H9 (cell line): ENCODE measurements around the gene WDFY3. TPM values are rescaled to one million over a fixed set of nuclear protein-coding genes. Genes with fewer than 3 reads are reported as not detected.

Source experiments
- DNase-seq: peaks from one replicate; pipeline ENCODE4 v3.0.0-alpha.2; 2017
- H2AFZ ChIP-seq: one replicate; pipeline ENCODE4 v1.6.1; 2013; ENCODE audit warnings: mild to moderate bottlenecking, low read length, control low read depth, moderate library complexity
- H2AK5ac ChIP-seq: 2 replicates; pipeline ENCODE4 v1.6.1; 2013; ENCODE audit warnings: low read length, control low read depth, mixed read lengths; ENCODE audit not compliant: insufficient read length
- H2BK120ac ChIP-seq: one replicate; pipeline ENCODE4 v1.6.1; 2013; ENCODE audit warnings: low read depth, mild to moderate bottlenecking, low read length, control low read depth, inconsistent platforms; ENCODE audit not compliant: poor library complexity, severe bottlenecking
- H2BK12ac ChIP-seq: 2 replicates; pipeline ENCODE4 v1.6.1; 2013; ENCODE audit warnings: low read length, control low read depth, mixed read lengths, low read depth; ENCODE audit not compliant: insufficient read length
- H2BK15ac ChIP-seq: 2 replicates; pipeline ENCODE4 v1.6.1; 2013; ENCODE audit warnings: low read depth, low read length, control low read depth
- H2BK20ac ChIP-seq: one replicate; pipeline ENCODE4 v1.6.1; 2013; ENCODE audit warnings: low read depth, mild to moderate bottlenecking, low read length, control low read depth, inconsistent platforms; ENCODE audit not compliant: poor library complexity, severe bottlenecking
- H2BK5ac ChIP-seq: 2 replicates; pipeline ENCODE4 v1.6.1; 2013; ENCODE audit warnings: low read length, control low read depth, mixed read lengths; ENCODE audit not compliant: insufficient read length
- H3K14ac ChIP-seq: 2 replicates; pipeline ENCODE4 v1.6.1; 2013; ENCODE audit warnings: low read length, control low read depth; ENCODE audit not compliant: insufficient read depth
- H3K18ac ChIP-seq: 2 replicates; pipeline ENCODE4 v1.6.1; 2013; ENCODE audit warnings: low read depth, mild to moderate bottlenecking, mixed read lengths, low read length, control low read depth; ENCODE audit not compliant: insufficient read length
- H3K23ac ChIP-seq: 2 replicates; pipeline ENCODE4 v1.6.1; 2013; ENCODE audit warnings: low read length, control low read depth, mixed read lengths, low read depth; ENCODE audit not compliant: insufficient read length
- H3K23me2 ChIP-seq: 2 replicates; pipeline ENCODE4 v1.6.1; 2013; ENCODE audit warnings: low read depth, mild to moderate bottlenecking, mixed read lengths, low read length, control low read depth; ENCODE audit not compliant: insufficient read length, poor library complexity, severe bottlenecking
- H3K27ac ChIP-seq: 2 replicates; pipeline ENCODE4 v1.5.1; 2013; ENCODE audit warnings: low read length, control low read depth, mixed read lengths, low read depth; ENCODE audit not compliant: insufficient read length
- H3K27me3 ChIP-seq: 2 replicates; pipeline ENCODE4 v1.6.1; 2013; ENCODE audit warnings: low read length, control low read depth, inconsistent platforms; ENCODE audit not compliant: insufficient read depth
- H3K4ac ChIP-seq: 2 replicates; pipeline ENCODE4 v1.6.1; 2013; ENCODE audit warnings: low read depth, mild to moderate bottlenecking, control low read depth, inconsistent platforms, low read length, moderate library complexity
- H3K4me1 ChIP-seq: 2 replicates; pipeline ENCODE4 v1.6.1; 2013; ENCODE audit warnings: low read length, control low read depth, inconsistent platforms; ENCODE audit not compliant: insufficient read depth
- H3K4me2 ChIP-seq: 2 replicates; pipeline ENCODE4 v1.6.1; 2013; ENCODE audit warnings: low read length, control low read depth, mixed read lengths; ENCODE audit not compliant: insufficient read length, insufficient read depth
- H3K56ac ChIP-seq: 2 replicates; pipeline ENCODE4 v1.6.1; 2013; ENCODE audit warnings: low read depth, mild to moderate bottlenecking, mixed read lengths, low read length, control low read depth; ENCODE audit not compliant: insufficient read length
- H3K79me1 ChIP-seq: 2 replicates; pipeline ENCODE4 v1.6.1; 2013; ENCODE audit warnings: low read depth, mild to moderate bottlenecking, moderate library complexity, low read length, control low read depth, inconsistent platforms; ENCODE audit not compliant: insufficient read depth, poor library complexity, severe bottlenecking
- H3K79me2 ChIP-seq: 2 replicates; pipeline ENCODE4 v1.6.1; 2013; ENCODE audit warnings: low read length, control low read depth, inconsistent platforms; ENCODE audit not compliant: insufficient read depth
- H3K9ac ChIP-seq: 2 replicates; pipeline ENCODE4 v1.6.1; 2013; ENCODE audit warnings: low read length, control low read depth, mixed read lengths; ENCODE audit not compliant: insufficient read length; ENCODE audit errors: extremely low read depth
- H3K9me3 ChIP-seq: one replicate; pipeline ENCODE4 v1.6.1; 2013; ENCODE audit warnings: low read depth, low read length, inconsistent platforms; ENCODE audit not compliant: control insufficient read depth
- H3T11ph ChIP-seq: one replicate; pipeline ENCODE4 v1.6.1; 2013; ENCODE audit warnings: mild to moderate bottlenecking, low read length, control low read depth, inconsistent platforms
- H4K20me1 ChIP-seq: one replicate; pipeline ENCODE4 v1.6.1; 2013; ENCODE audit not compliant: control insufficient read depth, insufficient read length, insufficient read depth
- H4K5ac ChIP-seq: 2 replicates; pipeline ENCODE4 v1.6.1; 2013; ENCODE audit warnings: low read depth, mild to moderate bottlenecking, mixed read lengths, low read length, control low read depth; ENCODE audit not compliant: insufficient read length
- H4K8ac ChIP-seq: replicated peaks from 2 replicates; pipeline ENCODE4 v1.6.1; 2013; ENCODE audit warnings: low read length, control low read depth, mixed read lengths, low read depth; ENCODE audit not compliant: insufficient read length
- H4K91ac ChIP-seq: 2 replicates; pipeline ENCODE4 v1.6.1; 2013; ENCODE audit warnings: low read depth, mild to moderate bottlenecking, moderate library complexity, mixed read lengths, low read length, control low read depth; ENCODE audit not compliant: insufficient read length
- H3K27ac Mint-ChIP-seq, 3 experiments: 2 replicates in 2 of 3; 3 replicates in 1 of 3; pipeline ENCODE4 v1.8.0; 2020 to 2021; ENCODE audit warnings: mixed read lengths in 3 of 3, mild to moderate bottlenecking in 1 of 3, moderate library complexity in 1 of 3
- H3K27me3 Mint-ChIP-seq: 2 replicates; pipeline ENCODE4 v1.8.0; 2021; ENCODE audit warnings: low read depth, mild to moderate bottlenecking, moderate library complexity, mixed read lengths
- H3K36me3 Mint-ChIP-seq, 3 experiments: 2 replicates in 2 of 3; 3 replicates in 1 of 3; pipeline ENCODE4 v1.8.0; 2020 to 2021; ENCODE audit warnings: low read depth in 3 of 3, mixed read lengths in 3 of 3; ENCODE audit not compliant: insufficient read depth in 1 of 3
- H3K4me1 Mint-ChIP-seq, 2 experiments: 2 replicates each; pipeline ENCODE4 v1.8.0; 2020; ENCODE audit warnings: mixed read lengths in 2 of 2
- H3K4me3 Mint-ChIP-seq, 2 experiments: 2 replicates in 1 of 2; 3 replicates in 1 of 2; pipeline ENCODE4 v1.8.0; 2020 to 2021; ENCODE audit warnings: mild to moderate bottlenecking in 2 of 2, mixed read lengths in 2 of 2, moderate library complexity in 1 of 2
- H3K9me3 Mint-ChIP-seq, 2 experiments: 2 replicates in 1 of 2; 3 replicates in 1 of 2; pipeline ENCODE4 v1.8.0; 2020; ENCODE audit warnings: mild to moderate bottlenecking in 2 of 2, mixed read lengths in 2 of 2, moderate library complexity in 1 of 2
- CTCF ChIP-seq: fragments of 200-600 bp; sonication (generic); conservative IDR thresholded peaks from 3 replicates; pipeline ENCODE4 v1.8.0; 2021; ENCODE audit warnings: antibody characterized with exemption, mild to moderate bottlenecking
- WGBS: extraction: QIAGEN DNeasy Blood & Tissue Kit; methylation state at CpG from one replicate; pipeline ENCODE4 v1.1.7; 2013; ENCODE audit warnings: missing lambda C conversion rate, low lambda C conversion rate, mixed read lengths; ENCODE audit not compliant: insufficient read length; ENCODE audit errors: extremely low coverage; 5-methylcytosine and 5-hydroxymethylcytosine counted together
- total RNA-seq: library from RNA; stranded (reverse); gene quantifications from 2 replicates; pipeline ENCODE4 v1.2.1, GENCODE V29; 2021

WDFY3 gene
- total RNA-seq, 1 experiment from 2014 or later: 54.6 TPM

- H2BK15ac ChIP-seq: no peak overlapping the region
- no peak for DNase-seq
- H3K4ac ChIP-seq: no peak overlapping the region
- H3K4me3 Mint-ChIP-seq: no peak overlapping the region
- H3K4me1 ChIP-seq: no peaks in the 10 kb centered on the region
- H3K9ac ChIP-seq: no peak overlapping the region
- H3T11ph ChIP-seq: no peak overlapping the region
- H3K4me2 ChIP-seq: no peak overlapping the region
- H2BK20ac ChIP-seq: no peak overlapping the region
- H4K8ac ChIP-seq: no peak overlapping the region
- no peak overlapping the region for H2BK120ac ChIP-seq
- no peaks in the 10 kb centered on the region for H3K23me2 ChIP-seq
- no peaks in the 10 kb centered on the region for H3K9me3 ChIP-seq
- H3K79me1 ChIP-seq: no peaks in the 10 kb centered on the region
- H3K27ac ChIP-seq: no peak overlapping the region
- H3K9me3 Mint-ChIP-seq: no peaks in the 10 kb centered on the region
- no peaks in the 10 kb centered on the region for H3K27me3 ChIP-seq
- H4K91ac ChIP-seq: no peak overlapping the region
- H2BK12ac ChIP-seq: no peak overlapping the region
- H3K4me1 Mint-ChIP-seq: peaks cover 2 to 3% of the 10 kb centered on the region in 2 experiments; a peak in 1 of 4 replicates
- no peak overlapping the region for H3K23ac ChIP-seq
- H3K14ac ChIP-seq: no peak overlapping the region
- TF ChIP-seq CTCF: no peak
- H3K18ac ChIP-seq: no peak overlapping the region
- peaks cover 13 to 20% (median 15%) of the 10 kb centered on the region in 3 experiments for H3K36me3 Mint-ChIP-seq
- H3K79me2 ChIP-seq: no peaks in the 10 kb centered on the region
- no peak overlapping the region for H3K27ac Mint-ChIP-seq
- H3K27me3 Mint-ChIP-seq: no peaks in the 10 kb centered on the region
- H4K20me1 ChIP-seq: no peaks in the 10 kb centered on the region
- H4K5ac ChIP-seq: no peak overlapping the region
- no peak overlapping the region for H2AFZ ChIP-seq
- no CpG with 5 or more reads among the region's 1 CpG for WGBS
- H3K56ac ChIP-seq: no peak overlapping the region
- H2AK5ac ChIP-seq: no peak overlapping the region
- no peak overlapping the region for H2BK5ac ChIP-seq
Measured at GRCh38 chr4:84634961-84635360, 331.5 kb downstream of the WDFY3 start.
